Skin epidermis (tissue), 12 donors: ENCODE data around the gene RPS8.
"Not testable (repeated sequence)": the region's sequence is repeated elsewhere in the genome, so short reads cannot be mapped to it uniquely, and the experiment has no call there.

Experiments used
- H3K27ac ChIP-seq, 21 experiments: fragments of 200-600 bp; sonication (generic) in 11 of 21; one replicate each; pipeline ENCODE4 v1.5.0; 2020; ENCODE audit warnings: mild to moderate bottlenecking in 3 of 21, inconsistent platforms in 2 of 21, moderate library complexity in 2 of 21
- H3K4me3 ChIP-seq, 7 experiments: fragments of 200-600 bp; sonication (generic) in 2 of 7; one replicate each; pipeline ENCODE4 v1.5.0; 2020; ENCODE audit warnings: inconsistent platforms in 2 of 7, mild to moderate bottlenecking in 2 of 7, moderate library complexity in 1 of 7

RPS8 gene

GRCh38 chr1:44775078-44775929 is at the start of gene RPS8:
Gene RPS8, plus strand, starts transcription at chr1:44775540. Its CDS starts 57 bp downstream, at chr1:44775597.
- Histone ChIP-seq H3K4me3 (peak within 1 kb of the TSS; percentile 68 to 89 (median 81)), H3K27ac (peak within 1 kb of the TSS; percentile 87 to 98 (median 95))

- peak within 1 kb of the TSS in 5 of 7 experiments; percentile 0 to 18 (median 8) for H3K4me3 ChIP-seq
- H3K27ac ChIP-seq, result peak within 1 kb of the TSS in 20 of 21 experiments; percentile 84 to 100 (median 94)
These were observed 44.4 kb upstream of the RPS8 start, which contains the start of gene RNU5D-1 for GRCh38 chr1:44730741-44731512. Gene RNU5D-1, minus strand, starts transcription at chr1:44731170.

DNA sequence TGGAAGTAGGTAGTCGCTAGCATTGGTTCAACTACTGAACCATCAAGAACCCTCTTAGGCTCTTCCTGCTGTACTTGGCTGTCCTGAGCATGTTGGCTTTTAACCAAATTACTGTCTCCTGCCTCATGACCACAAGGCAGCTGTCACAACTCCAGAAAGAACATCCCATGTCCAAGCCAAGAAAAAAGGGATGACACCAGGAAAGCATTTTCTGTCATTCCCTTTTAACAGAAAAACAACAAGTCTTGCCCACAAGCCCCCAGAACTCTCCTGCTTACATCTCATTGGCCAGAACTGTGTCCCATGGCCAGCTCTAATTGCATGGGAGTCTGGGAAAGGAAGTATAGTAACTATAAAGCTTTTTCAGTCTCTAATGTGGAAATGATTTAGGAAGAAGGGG is 42.0 kb upstream of the RPS8 start:
- Histone ChIP-seq H3K4me3 (no peak overlapping the region), H3K27ac (peak overlapping the region in 4 of 21 experiments; percentile 0 to 31 (median 20))

GRCh38 chr1:44733784-44734183 is 41.6 kb upstream of the RPS8 start:
- peak overlapping the region in 4 of 21 experiments; percentile 0 to 31 (median 20) for H3K27ac ChIP-seq

DNA sequence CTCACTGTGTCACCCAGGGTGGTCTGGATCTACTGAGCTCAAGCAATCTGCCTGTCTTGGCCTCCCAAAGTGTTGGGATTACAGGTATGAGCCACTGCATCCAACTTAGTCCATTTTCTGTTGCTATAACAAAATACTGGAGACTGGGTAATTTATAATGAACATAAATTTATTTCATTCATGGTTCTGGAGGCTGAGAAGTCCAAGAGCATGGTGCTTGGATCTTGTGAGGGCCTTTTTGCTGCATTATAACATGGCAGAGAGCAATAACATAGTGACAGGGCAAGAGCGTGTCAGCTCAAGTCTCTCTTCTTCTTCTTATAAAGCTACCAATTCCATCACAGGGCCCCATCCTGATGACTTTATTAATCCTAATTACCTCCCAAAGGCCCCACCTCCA is 39.3 kb upstream of the RPS8 start:
- H3K27ac ChIP-seq, result no peak overlapping the region
- H3K4me3 ChIP-seq, result no peak overlapping the region

More at GRCh38 chr1:44733784-44734183, 41.6 kb upstream of the RPS8 start:
- H3K4me3 ChIP-seq, result no peak overlapping the region

DNA sequence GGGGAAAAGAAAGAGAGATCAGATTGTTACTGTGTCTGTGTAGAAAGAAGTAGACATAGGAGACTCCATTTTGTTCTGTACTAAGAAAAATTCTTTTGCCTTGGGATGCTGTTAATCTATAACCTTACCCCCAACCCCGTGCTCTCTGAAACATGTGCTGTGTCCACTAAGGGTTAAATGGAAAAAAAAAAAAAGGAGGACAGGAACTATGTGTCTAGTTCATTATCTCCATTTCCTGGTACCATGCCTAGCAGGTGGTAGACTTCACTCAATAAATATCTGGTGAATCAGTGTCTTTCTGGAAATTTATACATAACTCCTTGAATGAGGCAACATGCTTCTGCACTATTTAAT is 36.4 kb upstream of the RPS8 start:
- H3K4me3 ChIP-seq, result peak overlapping the region; percentile 35 to 48 (median 42)
- peak overlapping the region in 20 of 21 experiments; percentile 70 to 89 (median 82) for H3K27ac ChIP-seq

DNA sequence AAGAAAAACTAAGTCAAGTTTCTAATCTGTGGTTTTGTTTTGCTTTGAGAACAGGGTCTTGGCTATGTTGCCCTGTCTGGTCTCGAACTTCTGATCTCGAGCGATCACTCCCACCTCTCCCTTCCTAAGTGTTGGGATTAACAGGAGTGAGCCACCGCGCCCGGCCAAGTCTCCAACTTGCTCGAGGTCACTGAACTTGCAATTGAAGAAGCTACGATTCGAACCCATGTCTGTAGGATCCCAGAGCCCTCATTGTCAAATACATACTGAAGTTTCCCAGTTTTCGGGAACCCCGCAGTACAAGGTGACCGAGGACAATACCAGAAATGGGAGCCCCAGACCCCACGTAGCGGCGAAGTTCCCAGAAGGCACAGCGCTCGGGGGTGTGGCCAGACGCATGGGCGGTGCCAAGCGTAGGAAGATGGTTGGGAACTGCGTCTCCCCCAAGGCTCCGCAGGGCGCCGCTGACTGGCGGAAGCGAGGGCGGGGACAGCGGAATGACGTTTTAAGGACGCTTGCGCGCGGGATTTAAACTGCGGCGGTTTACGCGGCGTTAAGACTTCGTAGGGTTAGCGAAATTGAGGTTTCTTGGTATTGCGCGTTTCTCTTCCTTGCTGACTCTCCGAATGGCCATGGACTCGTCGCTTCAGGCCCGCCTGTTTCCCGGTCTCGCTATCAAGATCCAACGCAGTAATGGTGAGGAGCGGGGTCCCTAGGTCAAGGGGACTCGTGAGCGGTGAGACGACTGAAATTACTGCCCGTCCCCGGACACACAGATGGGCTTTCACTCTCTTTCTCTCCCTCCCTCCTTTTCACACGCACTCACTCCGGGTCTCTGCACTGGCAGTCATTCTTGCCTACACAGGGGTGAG is 35.8 kb upstream of the RPS8 start, which contains the start of gene KIF2C:
Gene KIF2C, plus strand, starts transcription at position 531 of the 872 bp plus-strand sequence. Its CDS starts 96 bp downstream, at position 627.
- peak within 1 kb of the TSS in 20 of 21 experiments; percentile 70 to 89 (median 82) for H3K27ac ChIP-seq

GRCh38 chr1:44740179-44740617 is 35.1 kb upstream of the RPS8 start:
- peak overlapping the region; percentile 35 to 48 (median 42) for H3K4me3 ChIP-seq
- H3K27ac ChIP-seq, result peak overlapping the region in 7 of 21 experiments; percentile 3 to 88 (median 81)

More for the DNA sequence above, 35.8 kb upstream of the RPS8 start, which contains the start of gene KIF2C:
- peak within 1 kb of the TSS; percentile 35 to 48 (median 42) for H3K4me3 ChIP-seq

DNA sequence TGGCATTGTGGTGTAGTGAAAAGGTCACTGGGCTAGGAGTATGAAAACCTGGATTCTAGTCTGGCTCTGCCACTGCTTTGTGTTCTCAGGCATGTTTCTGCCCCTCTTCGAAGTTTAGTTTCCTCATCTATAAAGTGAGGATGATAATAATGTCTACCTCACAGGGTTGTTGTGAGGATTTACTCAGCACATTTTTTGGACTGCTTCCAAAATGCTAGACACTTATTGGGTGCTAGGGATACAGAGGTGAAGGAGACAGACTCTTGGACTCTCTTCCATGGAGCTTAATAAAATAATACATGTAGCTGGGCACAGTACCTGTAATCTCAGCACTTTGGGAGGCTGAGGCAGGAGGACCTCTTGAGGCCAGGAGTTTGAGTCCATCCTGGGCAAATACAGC is 32.1 kb upstream of the RPS8 start:
- Histone ChIP-seq H3K27ac (no peak overlapping the region), H3K4me3 (no peak overlapping the region)

GRCh38 chr1:44747878-44748277 is 27.5 kb upstream of the RPS8 start:
- Histone ChIP-seq H3K4me3 (no peak overlapping the region), H3K27ac (no peak overlapping the region)

DNA sequence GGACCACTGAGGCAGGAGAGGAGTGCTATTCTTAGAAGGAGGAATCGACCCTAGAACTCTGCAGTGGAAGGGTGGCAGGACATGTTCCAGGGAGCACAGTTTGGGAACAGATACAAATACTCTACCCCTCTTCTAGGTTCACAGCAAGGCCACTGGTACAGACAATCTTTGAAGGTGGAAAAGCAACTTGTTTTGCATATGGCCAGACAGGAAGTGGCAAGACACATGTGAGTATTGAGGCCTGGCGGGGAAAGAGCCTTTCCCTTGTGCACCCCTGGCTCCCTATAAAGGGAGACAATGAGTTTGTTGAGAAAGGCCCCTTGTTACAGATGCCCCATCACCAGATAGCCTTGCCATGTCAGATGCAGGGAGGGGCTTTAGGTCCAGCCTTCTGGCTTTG is 17.9 kb upstream of the RPS8 start:
- H3K27ac ChIP-seq, result no peak overlapping the region
- no peak overlapping the region for H3K4me3 ChIP-seq

DNA sequence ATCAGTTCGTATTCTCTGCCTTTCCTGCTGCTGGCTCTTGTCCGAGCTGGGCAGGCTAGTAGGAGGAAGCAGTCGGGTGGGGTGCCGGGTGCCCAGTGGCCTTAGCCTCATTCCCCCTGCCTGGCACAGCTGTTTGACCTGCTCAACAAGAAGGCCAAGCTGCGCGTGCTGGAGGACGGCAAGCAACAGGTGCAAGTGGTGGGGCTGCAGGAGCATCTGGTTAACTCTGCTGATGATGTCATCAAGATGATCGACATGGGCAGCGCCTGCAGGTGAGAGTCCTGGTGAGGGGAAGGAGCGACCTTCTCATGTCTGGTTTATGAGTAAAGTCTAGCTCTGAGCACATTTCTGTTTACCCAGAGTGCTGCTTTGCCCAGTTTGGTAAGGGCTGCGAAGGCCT is 16.3 kb upstream of the RPS8 start:
- H3K4me3 ChIP-seq, result no peak overlapping the region
- H3K27ac ChIP-seq, result no peak overlapping the region

DNA sequence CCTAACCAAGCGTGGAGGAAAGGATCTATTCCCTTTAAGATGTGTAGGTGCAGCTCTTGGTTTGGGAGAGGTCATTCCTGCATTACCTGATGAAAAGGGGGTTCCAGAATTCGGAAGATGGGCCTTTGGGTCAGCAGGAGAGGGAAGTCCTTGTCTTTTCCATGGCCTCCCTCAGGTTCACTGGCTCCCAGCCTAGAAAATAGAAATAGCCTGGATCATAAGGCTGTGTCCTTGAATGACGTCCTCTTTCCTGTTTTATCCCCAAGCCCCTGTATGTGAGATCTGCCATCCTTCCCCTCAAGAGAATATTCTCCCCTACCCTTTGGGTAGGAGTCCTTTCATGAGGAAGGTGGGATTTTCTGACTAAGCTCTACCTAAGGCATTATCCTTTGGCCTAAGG is 14.5 kb upstream of the RPS8 start:
- Histone ChIP-seq H3K4me3 (no peak overlapping the region), H3K27ac (no peak overlapping the region)

GRCh38 chr1:44766421-44766820 is 8.9 kb upstream of the RPS8 start:
- not testable (repeated sequence) for H3K4me3 ChIP-seq, H3K27ac ChIP-seq

DNA sequence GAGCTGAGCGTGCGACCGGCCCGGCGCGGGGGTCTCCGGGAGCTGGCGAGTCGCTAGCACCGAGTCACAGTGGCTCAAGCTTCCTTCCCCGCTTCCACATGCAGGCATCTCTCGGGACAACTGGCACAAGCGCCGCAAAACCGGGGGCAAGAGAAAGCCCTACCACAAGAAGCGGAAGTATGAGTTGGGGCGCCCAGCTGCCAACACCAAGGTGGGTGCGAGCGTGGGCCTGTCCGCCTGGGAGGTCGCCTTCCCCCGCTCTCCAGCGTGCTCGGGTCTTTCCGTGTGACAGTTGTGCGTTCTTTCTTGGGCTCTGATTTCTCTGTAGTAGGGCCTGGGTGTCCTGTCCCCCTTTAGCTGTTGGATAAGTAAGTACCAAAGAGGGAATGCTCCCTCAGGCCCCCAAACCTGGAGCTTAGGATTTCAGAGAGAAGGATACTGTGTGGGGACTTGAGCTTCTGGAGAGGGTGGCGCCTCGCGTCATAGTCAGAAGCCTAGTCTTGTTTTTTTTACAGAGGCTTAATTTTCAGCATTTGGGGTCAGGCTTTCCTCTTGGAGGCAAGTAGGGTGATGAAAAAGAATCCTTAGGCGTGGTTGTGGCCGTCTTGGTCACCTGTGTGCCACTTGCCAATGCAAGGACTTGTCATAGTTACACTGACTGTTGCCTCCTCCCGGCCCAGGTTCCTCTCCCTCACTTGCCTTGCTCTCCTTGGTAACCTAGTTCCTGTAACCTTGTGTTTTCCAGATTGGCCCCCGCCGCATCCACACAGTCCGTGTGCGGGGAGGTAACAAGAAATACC is 790 bp downstream of the RPS8 start:
- Histone ChIP-seq H3K27ac (peak overlapping the region; percentile 87 to 98 (median 95)), H3K4me3 (peak overlapping the region; percentile 68 to 89 (median 81))

- peak overlapping the region; percentile 68 to 89 (median 81) for H3K4me3 ChIP-seq
- H3K27ac ChIP-seq, result peak overlapping the region; percentile 87 to 98 (median 95)
These were observed 1.4 kb downstream of the RPS8 start for GRCh38 chr1:44776730-44777068.

DNA sequence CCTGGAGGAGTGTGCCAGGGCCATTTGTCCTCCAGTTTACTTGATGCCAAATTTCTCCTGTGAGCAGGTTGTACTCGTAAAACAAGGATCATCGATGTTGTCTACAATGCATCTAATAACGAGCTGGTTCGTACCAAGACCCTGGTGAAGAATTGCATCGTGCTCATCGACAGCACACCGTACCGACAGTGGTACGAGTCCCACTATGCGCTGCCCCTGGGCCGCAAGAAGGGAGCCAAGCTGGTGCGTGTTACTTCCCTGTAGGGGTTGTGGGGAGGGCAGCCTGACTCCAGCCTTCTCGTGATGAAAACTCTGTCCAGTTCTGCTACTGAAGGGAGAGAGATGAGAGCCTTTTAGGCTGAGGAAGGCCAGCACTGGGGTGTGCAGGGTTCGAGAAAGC is 2.2 kb downstream of the RPS8 start:
- Histone ChIP-seq H3K4me3 (peak overlapping the region in 3 of 7 experiments; percentile 8 to 87 (median 73)), H3K27ac (peak overlapping the region in 4 of 21 experiments; percentile 14 to 98 (median 94))

DNA sequence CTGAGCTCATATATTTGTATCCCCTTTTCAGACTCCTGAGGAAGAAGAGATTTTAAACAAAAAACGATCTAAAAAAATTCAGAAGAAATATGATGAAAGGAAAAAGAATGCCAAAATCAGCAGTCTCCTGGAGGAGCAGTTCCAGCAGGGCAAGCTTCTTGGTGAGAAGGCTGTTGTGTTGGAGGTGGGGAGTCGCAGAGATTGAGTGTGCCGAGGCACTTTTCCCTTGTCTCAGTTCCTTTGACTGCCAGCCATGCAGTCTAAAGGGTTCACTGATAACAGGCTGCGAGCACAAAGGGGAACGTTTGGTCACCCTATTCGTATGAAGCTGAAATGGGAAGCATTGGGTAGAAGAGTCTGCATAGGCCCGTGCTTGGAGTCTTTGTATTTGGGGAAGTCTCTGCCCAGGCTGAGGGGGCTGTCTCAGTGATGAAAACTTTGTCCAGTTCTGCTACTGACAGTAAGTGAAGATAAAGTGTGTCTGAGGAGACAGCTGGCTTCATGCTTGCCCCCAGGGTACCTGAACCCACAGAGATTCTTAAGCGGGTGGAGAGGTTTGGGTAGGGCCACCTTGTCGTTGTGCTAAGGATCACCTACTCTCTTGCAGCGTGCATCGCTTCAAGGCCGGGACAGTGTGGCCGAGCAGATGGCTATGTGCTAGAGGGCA is 2.8 kb downstream of the RPS8 start:
- Histone ChIP-seq H3K4me3 (no peak overlapping the region), H3K27ac (peak overlapping the region in 2 of 21 experiments; percentile 14 to 92)
